ENCODE data around the gene HHAT.

The HHAT gene

DNA sequence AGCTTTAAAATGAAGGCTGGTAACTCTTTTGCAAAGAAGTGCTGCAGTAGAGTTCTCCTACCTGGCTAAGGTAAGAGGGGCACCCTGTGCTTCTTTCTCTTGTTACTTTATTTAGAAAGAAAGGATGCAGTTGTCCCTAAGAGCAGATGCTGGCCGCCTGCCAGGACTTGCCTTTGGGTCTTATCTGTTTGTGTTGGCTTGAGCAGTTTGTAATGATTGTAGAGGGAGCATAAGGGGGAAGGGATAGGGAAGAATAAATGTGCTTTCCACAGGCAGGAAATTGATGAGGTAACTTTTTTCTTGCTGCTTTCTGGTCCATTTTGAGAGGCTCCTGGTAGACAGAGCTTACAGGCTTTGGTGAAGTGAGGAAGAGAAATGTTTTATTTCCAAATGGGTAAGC is 229.6 kb downstream of the HHAT start:
- DNase-seq (ENCODE audit: extremely low read depth, low read depth), result no peak
- H3K4me3 ChIP-seq (replicated peaks; ENCODE audit: low read depth, low read length), result no peak overlapping the region
- TF ChIP-seq, protein P1, sequence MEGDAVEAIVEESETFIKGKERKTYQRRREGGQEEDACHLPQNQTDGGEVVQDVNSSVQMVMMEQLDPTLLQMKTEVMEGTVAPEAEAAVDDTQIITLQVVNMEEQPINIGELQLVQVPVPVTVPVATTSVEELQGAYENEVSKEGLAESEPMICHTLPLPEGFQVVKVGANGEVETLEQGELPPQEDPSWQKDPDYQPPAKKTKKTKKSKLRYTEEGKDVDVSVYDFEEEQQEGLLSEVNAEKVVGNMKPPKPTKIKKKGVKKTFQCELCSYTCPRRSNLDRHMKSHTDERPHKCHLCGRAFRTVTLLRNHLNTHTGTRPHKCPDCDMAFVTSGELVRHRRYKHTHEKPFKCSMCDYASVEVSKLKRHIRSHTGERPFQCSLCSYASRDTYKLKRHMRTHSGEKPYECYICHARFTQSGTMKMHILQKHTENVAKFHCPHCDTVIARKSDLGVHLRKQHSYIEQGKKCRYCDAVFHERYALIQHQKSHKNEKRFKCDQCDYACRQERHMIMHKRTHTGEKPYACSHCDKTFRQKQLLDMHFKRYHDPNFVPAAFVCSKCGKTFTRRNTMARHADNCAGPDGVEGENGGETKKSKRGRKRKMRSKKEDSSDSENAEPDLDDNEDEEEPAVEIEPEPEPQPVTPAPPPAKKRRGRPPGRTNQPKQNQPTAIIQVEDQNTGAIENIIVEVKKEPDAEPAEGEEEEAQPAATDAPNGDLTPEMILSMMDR (IDR thresholded peaks at IDR 0.05; ENCODE audit: low read depth, low read length, missing control alignments), result no peak

DNA sequence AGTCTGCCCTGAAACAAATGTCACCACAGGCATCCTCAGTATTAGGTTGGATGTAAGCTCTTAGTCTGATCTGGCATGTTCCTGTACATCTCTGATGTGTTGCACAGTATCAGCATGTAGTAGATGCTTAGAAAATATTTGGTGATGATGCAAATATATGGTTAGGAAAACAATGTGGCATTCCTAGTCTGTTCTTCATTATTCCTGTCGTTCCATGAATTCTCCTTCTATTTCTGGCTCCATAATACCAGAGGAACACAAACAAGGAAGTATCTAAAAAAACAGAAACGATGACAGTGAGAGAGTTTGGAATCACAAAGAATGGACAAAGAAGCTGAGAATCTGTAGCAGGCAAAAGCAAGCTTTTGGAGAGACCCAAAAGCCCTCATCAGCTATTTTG is 236.6 kb downstream of the HHAT start:
- H3K4me3 ChIP-seq (replicated peaks; ENCODE audit: low read depth, low read length), result no peak overlapping the region
- no peak for DNase-seq (ENCODE audit: extremely low read depth, low read depth)
- TF ChIP-seq, protein P1 (IDR thresholded peaks at IDR 0.05; ENCODE audit: low read depth, low read length, missing control alignments), result no peak

DNA sequence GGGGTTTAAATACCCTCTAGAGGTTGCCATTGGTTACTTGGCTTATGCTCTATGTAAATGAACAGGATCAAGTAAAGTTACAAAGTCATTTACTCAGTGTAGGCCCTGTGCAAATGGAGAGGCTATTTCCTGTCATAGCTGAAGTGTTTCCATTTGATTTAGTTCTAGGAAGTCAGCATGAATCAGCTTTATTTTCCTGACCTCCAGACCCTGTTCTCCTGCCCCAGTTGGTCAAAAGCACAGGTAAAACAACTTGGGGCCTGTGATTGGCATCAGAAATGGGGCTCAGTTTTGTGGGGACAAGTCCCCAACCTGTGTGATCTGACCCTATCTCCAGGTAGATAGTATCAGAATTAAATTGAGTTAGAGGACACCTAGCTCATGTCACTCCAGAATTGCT is 239.9 kb downstream of the HHAT start:
- TF ChIP-seq, protein P1 (IDR thresholded peaks at IDR 0.05; ENCODE audit: low read depth, low read length, missing control alignments), result no peak
- no peak overlapping the region for H3K4me3 ChIP-seq (replicated peaks; ENCODE audit: low read depth, low read length)
- no peak for DNase-seq (ENCODE audit: extremely low read depth, low read depth)

DNA sequence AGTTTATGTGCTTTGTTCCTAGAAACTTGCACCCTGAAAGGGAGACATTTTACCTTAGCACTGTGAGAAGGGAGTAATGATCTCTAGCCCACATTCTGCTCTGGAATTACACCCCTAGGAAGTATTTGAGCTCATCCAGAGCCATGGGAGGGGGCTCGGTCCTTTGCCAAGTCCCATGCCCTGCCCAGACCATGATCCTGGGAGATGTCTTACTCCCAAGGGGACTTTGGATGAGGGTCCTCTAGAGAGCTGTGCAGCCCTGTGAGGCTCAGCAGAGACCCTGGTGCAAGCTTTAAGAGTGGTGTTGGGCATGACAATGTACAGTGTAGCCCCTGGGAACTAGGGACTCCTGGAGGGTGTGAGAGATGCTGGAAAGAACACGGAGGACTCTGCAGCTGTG is 241.4 kb downstream of the HHAT start:
- no peak overlapping the region for H3K4me3 ChIP-seq (replicated peaks; ENCODE audit: low read depth, low read length)
- no peak for DNase-seq (ENCODE audit: extremely low read depth, low read depth)
- TF ChIP-seq, protein P1 (IDR thresholded peaks at IDR 0.05; ENCODE audit: low read depth, low read length, missing control alignments), result no peak

DNA sequence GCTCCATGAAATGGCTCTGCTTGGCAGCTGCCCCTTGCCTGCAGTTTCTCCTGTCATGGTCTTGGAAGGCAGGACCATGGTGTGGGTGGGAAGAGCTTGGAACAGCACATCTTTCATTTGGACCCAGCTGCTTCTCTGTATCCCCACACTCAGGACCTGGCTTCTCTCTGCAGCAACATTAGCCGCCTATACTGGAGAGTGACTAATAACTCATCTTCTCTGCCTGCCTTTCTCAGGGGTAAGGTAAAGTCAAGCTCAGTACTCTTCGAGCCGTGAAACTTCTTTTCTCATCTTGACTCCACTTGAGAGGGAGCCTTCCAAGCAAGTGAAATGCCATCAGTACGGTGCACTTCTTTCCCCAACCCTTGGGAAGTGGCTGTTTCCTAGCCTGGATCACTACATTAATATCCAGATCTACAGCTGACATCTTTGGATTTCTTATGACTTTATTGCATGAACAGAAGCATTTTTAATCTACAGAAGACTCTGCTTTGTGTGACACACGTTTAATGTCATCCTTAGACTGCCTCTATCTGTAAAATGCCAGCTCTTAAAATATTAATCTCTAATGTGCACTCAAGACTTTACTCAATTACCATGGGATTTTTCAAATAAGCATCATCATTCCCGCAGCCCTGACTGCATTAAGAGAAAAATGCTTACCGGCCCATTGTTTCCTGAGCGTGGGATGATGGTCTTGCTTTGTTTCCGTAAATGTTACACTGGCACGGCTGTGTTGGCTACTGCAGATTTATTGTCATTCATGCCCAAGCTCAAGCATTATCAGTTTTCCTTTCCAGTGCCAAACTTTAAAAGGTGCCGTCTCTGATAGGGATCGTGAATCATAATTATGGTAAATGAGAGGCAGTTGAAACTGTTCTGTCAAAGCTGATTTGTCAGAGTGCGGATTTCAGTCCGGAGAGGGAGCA is 242.9 kb downstream of the HHAT start:
- TF ChIP-seq, protein P1 (IDR thresholded peaks at IDR 0.05; ENCODE audit: low read depth, low read length, missing control alignments), result no peak
- DNase-seq (ENCODE audit: extremely low read depth, low read depth), result no peak
- H3K4me3 ChIP-seq (replicated peaks; ENCODE audit: low read depth, low read length), result no peak overlapping the region

DNA sequence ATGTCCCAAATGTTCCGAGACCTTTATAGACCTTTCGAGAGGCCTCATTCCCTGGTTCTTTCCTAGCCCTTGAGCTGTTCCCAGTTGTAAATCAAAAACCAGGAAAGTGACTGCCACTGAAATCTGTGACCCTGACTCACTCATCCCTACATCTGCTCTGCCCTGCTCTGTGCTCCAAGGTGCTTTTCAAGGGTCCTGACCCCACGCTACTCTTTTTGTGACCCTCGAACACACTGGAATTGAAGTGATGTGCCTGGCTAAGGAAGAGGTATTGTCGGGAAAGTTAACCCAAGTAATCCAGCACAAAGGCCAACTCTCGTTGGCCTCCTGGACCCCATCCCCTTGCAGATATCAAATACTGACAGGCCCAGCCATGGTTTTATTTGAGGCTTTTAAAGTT is 244.4 kb downstream of the HHAT start:
- H3K4me3 ChIP-seq (replicated peaks; ENCODE audit: low read depth, low read length), result no peak overlapping the region
- TF ChIP-seq, protein P1 (IDR thresholded peaks at IDR 0.05; ENCODE audit: low read depth, low read length, missing control alignments), result no peak
- DNase-seq (ENCODE audit: extremely low read depth, low read depth), result no peak

Measured in HFF-Myc (cell line).